Activated T-cell treated with anti-CD3 and anti-CD28 coated beads, Interleukin-2, amount 50 U/mL, for 4 hours (primary cell): ENCODE data around the gene GP2. TPM values are rescaled to one million over a fixed set of nuclear protein-coding genes. Genes with fewer than 3 reads are reported as not detected.
"Not testable (repeated sequence)": the region's sequence is repeated elsewhere in the genome, so short reads cannot be mapped to it uniquely, and the experiment has no call there.

Experiments
- ATAC-seq, 2 donors: fragments of 200-7000 bp; cut with Tn5 transposase; one replicate each; pipeline ENCODE4 v1.10.0; 2021
- DNase-seq: peaks from one replicate; pipeline ENCODE4 v3.0.0-alpha.2; 2020
- H3K27me3 Mint-ChIP-seq: one replicate; pipeline ENCODE4 v1.8.0; 2021; ENCODE audit warnings: low read depth, mixed read lengths
- H3K36me3 Mint-ChIP-seq: one replicate; pipeline ENCODE4 v1.8.0; 2022; ENCODE audit warnings: mixed read lengths; ENCODE audit not compliant: insufficient read depth
- H3K4me1 Mint-ChIP-seq: one replicate; pipeline ENCODE4 v1.8.0; 2021; ENCODE audit warnings: low read depth, mixed read lengths
- H3K4me3 Mint-ChIP-seq: one replicate; pipeline ENCODE4 v1.8.0; 2021; ENCODE audit warnings: mild to moderate bottlenecking, moderate library complexity, mixed read lengths
- H3K9me3 Mint-ChIP-seq: one replicate; pipeline ENCODE4 v1.8.0; 2021; ENCODE audit warnings: mixed read lengths
- total RNA-seq, 3 donors: library from RNA; stranded (reverse); gene quantifications; one replicate each; pipeline ENCODE4 v1.2.1, GENCODE V29; 2021

Gene GP2
- total RNA-seq, 3 donors from 2014 or later: 4.2 to 7.8 (median 6.6) TPM

DNA sequence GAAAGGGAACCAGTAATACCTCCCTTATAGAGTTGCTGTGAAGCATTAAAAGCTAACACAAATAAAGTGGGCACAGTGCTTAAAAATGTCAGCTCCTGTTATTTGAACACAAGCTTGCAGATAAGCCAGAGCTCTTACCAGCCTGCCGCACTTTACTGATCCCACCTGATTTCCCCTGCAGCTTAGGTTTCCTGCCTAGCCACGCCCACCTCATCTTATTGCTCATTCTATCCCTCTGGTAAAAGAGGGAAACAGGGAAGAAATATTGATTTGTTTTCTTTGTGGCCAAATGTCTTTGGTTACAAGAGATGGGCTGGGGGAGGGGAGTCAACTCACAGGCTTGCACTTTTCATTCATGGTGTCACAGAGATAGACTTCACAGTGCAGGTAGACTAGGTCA, 9.6 kb upstream of the GP2 start:
- H3K27me3 Mint-ChIP-seq: peaks cover 6% of the 10 kb centered on the region

GRCh38 chr16:20334396-20334795, 7.1 kb upstream of the GP2 start:
- Mint-ChIP-seq H3K36me3 (no peaks in the 10 kb centered on the region), H3K9me3 (no peaks in the 10 kb centered on the region), H3K4me3 (no peak overlapping the region), H3K27me3 (peaks cover 6% of the 10 kb centered on the region), H3K4me1 (no peaks in the 10 kb centered on the region)
- ATAC-seq: no peak
- DNase-seq: no peak

More for the DNA sequence above, 9.6 kb upstream of the GP2 start:
- Mint-ChIP-seq H3K4me3 (no peak overlapping the region), H3K4me1 (no peaks in the 10 kb centered on the region), H3K36me3 (no peaks in the 10 kb centered on the region), H3K9me3 (no peaks in the 10 kb centered on the region)
- DNase-seq: no peak
- ATAC-seq: no peak

DNA sequence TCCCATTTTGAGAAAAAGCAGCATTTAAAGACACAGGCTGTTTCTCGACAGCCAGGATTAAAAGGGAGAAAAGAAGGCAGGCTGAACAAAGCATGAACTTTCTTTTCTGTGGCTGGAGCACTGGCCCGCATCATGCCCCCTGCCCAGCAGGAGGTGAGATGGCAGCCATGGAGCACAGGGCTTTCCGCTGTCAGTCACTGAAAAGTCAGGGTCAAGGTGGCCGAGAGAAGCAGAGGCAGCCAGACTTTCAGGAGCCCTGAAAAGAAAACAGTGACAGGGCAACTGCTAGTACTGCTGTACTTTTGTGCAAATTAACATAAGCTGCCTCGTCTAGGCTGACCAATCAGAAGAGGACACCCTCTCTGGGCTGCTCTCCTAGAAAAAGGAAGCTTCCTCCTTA, 5.8 kb upstream of the GP2 start:
- no peaks in the 10 kb centered on the region for H3K9me3 Mint-ChIP-seq
- DNase-seq: no peak
- H3K36me3 Mint-ChIP-seq: no peaks in the 10 kb centered on the region
- peaks cover 6% of the 10 kb centered on the region for H3K27me3 Mint-ChIP-seq
- no peak overlapping the region for H3K4me3 Mint-ChIP-seq
- H3K4me1 Mint-ChIP-seq: no peaks in the 10 kb centered on the region
- no peak for ATAC-seq

GRCh38 chr16:20332411-20332810, 5.1 kb upstream of the GP2 start:
- no peaks in the 10 kb centered on the region for H3K36me3 Mint-ChIP-seq
- no peak overlapping the region for H3K4me3 Mint-ChIP-seq
- no peak for DNase-seq
- ATAC-seq: no peak
- H3K9me3 Mint-ChIP-seq: no peaks in the 10 kb centered on the region
- no peaks in the 10 kb centered on the region for H3K4me1 Mint-ChIP-seq
- H3K27me3 Mint-ChIP-seq: peaks cover 6% of the 10 kb centered on the region

GRCh38 chr16:20331635-20332034, 4.3 kb upstream of the GP2 start:
- no peaks in the 10 kb centered on the region for H3K36me3 Mint-ChIP-seq
- ATAC-seq: no peak
- no peak for DNase-seq
- no peak overlapping the region for H3K4me3 Mint-ChIP-seq
- no peaks in the 10 kb centered on the region for H3K4me1 Mint-ChIP-seq
- no peaks in the 10 kb centered on the region for H3K9me3 Mint-ChIP-seq
- peaks cover 4% of the 10 kb centered on the region for H3K27me3 Mint-ChIP-seq

DNA sequence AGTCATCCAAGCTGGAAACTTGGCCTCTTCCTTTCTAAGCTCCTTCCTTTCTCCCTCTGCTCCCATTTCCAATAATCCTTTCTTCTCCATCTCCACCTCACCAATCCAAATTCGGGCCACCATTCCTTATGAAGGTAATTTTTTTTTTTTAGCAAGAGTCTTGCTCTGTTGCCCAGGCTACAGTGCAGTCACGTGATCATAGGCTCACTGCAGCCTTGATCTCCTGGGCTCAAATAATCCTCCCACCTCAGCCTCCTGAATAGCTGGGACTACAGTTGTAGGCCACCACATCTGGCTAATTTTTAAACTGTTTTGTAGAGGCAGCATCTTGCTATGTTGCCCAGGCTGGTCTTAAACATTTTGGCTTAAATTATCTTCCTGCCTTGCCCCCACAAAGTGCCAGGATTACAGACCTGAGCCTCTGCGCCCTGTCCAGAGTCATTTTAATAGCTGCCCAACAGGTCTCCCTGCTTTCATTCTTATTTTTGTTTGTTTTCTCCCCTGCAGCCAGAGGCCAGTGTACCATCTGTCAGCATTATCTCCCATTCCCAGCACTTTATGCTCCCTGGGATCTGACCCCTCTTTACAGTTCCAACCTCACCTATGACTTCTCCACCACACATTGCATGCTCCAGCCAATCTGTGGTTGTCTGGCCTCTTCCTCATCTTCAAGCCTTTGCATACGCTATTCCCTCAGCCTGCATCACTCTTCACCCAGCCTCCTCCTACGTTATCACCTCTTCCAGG, 2.3 kb upstream of the GP2 start:
- H3K9me3 Mint-ChIP-seq: no peaks in the 10 kb centered on the region
- H3K4me3 Mint-ChIP-seq: no peak overlapping the region
- no peak for ATAC-seq
- DNase-seq: no peak
- no peaks in the 10 kb centered on the region for H3K36me3 Mint-ChIP-seq
- H3K27me3 Mint-ChIP-seq: peaks cover 4% of the 10 kb centered on the region
- no peaks in the 10 kb centered on the region for H3K4me1 Mint-ChIP-seq

DNA sequence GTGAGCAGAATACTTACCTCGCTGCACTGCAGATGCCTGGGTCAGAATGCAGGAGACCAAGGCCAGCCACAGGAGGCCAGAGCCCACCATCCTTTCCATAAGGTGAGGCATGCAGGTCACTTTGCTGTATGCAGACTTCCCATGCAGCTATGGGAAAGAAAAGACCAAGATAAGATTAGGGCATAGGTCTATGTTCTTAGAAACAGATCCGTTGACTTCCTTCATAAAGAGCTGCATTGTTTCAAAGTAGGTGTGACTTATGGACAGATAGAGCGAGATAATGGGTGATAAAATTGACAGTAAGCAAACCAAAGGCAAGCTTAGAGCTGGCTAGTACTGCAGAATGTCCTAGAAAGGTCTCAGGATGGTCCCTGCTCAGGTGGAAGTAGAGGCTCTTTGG, 992 bp downstream of the GP2 start:
- Mint-ChIP-seq H3K4me3 (no peak overlapping the region), H3K9me3 (no peaks in the 10 kb centered on the region), H3K4me1 (no peaks in the 10 kb centered on the region), H3K27me3 (peaks cover 2% of the 10 kb centered on the region), H3K36me3 (no peaks in the 10 kb centered on the region)
- no peak for ATAC-seq
- no peak for DNase-seq

DNA sequence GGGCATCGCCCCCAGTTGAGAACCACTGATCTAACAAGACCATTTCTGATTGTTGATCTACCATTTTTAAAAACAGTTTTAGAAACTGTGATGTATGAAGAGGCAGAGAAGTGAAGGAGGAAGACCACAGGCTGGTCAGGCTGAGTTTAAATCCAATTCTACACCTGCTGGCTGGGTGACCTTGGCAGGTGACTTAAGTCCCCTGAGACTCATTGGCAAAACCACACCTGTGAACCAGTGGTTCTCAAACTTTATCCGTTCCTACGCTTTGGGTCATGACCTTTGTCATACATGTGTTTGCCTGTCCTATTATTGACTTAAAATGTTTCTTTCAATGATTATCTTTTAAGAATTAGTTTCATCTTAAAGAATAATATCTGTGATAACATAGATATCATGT, 2.3 kb downstream of the GP2 start:
- no peak overlapping the region for H3K4me3 Mint-ChIP-seq
- no peaks in the 10 kb centered on the region for H3K36me3 Mint-ChIP-seq
- H3K9me3 Mint-ChIP-seq: no peaks in the 10 kb centered on the region
- ATAC-seq (no peak), DNase-seq (no peak)
- no peaks in the 10 kb centered on the region for H3K4me1 Mint-ChIP-seq
- H3K27me3 Mint-ChIP-seq: peaks cover 2% of the 10 kb centered on the region

- H3K9me3 Mint-ChIP-seq: no peaks in the 10 kb centered on the region
- no peak for DNase-seq
- H3K27me3 Mint-ChIP-seq: peaks cover 2% of the 10 kb centered on the region
- H3K4me1 Mint-ChIP-seq: no peaks in the 10 kb centered on the region
- ATAC-seq: no peak
- H3K4me3 Mint-ChIP-seq: no peak overlapping the region
- no peaks in the 10 kb centered on the region for H3K36me3 Mint-ChIP-seq
Measured at GRCh38 chr16:20323591-20324117, 3.7 kb downstream of the GP2 start.

DNA sequence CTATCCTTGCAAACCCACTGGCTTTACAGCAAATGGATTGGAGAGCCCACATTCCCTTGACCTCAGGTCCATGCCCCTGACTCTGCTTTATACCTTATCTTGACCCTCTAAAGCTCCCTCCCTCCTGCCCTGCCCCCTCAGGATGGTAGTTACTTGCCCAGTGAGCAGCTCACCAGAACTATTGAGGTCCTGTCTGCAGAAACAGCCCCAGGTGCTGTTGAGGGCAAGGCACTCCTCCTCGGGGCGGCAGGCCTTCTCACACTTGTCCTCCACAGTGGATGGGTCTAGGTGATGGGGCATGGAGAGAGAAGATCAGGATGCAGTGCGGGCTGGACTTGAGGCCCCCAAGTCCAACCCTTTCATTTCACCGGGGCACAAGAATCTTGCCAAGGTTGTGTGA, 4.6 kb downstream of the GP2 start:
- H3K9me3 Mint-ChIP-seq: no peaks in the 10 kb centered on the region
- H3K4me3 Mint-ChIP-seq: no peak overlapping the region
- H3K27me3 Mint-ChIP-seq: peaks cover 6% of the 10 kb centered on the region
- no peaks in the 10 kb centered on the region for H3K4me1 Mint-ChIP-seq
- no peak for ATAC-seq
- no peak for DNase-seq
- no peaks in the 10 kb centered on the region for H3K36me3 Mint-ChIP-seq

DNA sequence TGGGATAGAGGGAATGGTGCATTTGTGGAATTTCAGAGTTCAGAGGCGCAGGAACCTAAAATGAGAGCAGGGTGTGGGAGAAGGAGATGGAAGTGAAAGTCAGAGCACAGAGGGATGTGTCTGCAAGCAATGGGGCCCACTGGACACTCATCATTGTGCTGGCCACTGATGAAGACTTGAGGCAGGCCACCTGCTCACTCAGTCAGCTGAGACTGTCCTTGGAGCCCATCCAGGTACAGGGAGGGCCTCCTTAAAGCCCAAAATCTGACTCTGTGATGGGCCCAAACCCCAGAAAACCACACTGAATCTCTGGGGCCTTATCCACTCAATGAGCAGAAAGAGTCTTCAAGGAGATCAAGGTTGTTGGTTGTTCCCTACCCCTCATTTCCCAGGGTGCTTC, 5.6 kb downstream of the GP2 start:
- ATAC-seq (no peak), DNase-seq (no peak)
- H3K4me3 Mint-ChIP-seq: no peak overlapping the region
- no peaks in the 10 kb centered on the region for H3K36me3 Mint-ChIP-seq
- H3K9me3 Mint-ChIP-seq: no peaks in the 10 kb centered on the region
- no peaks in the 10 kb centered on the region for H3K4me1 Mint-ChIP-seq
- H3K27me3 Mint-ChIP-seq: peaks cover 6% of the 10 kb centered on the region

DNA sequence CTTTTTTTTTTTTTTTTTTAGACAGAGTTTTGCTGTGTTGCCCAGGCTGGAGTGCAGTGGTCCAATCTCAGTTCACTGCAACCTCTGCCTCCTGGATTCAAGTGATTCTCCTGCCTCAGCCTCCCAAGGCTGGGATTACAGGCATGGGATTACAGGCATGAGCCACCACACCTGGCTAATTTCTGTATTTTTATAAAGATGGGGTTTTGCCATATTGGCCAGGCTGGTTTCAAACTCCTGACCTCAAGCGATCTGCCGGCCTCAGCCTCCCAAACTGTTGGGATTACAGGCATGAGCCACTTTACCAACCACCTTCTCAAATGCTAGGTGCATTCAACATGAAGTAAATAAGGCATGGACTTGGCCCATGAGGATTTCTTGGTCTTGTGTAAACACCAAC, 6.3 kb downstream of the GP2 start:
- DNase-seq, H3K9me3 Mint-ChIP-seq, H3K4me3 Mint-ChIP-seq, H3K36me3 Mint-ChIP-seq, H3K27me3 Mint-ChIP-seq, ATAC-seq, H3K4me1 Mint-ChIP-seq: not testable (repeated sequence)

GRCh38 chr16:20320592-20320991, 6.7 kb downstream of the GP2 start:
- no peak overlapping the region for H3K4me3 Mint-ChIP-seq
- no peak for ATAC-seq
- H3K9me3 Mint-ChIP-seq: no peaks in the 10 kb centered on the region
- H3K27me3 Mint-ChIP-seq: peaks cover 6% of the 10 kb centered on the region
- no peaks in the 10 kb centered on the region for H3K36me3 Mint-ChIP-seq
- no peaks in the 10 kb centered on the region for H3K4me1 Mint-ChIP-seq
- no peak for DNase-seq

GRCh38 chr16:20320178-20320577, 7.1 kb downstream of the GP2 start:
- no peaks in the 10 kb centered on the region for H3K4me1 Mint-ChIP-seq
- no peaks in the 10 kb centered on the region for H3K9me3 Mint-ChIP-seq
- H3K36me3 Mint-ChIP-seq: no peaks in the 10 kb centered on the region
- no peak for ATAC-seq
- DNase-seq: no peak
- H3K27me3 Mint-ChIP-seq: peaks cover 6% of the 10 kb centered on the region
- no peak overlapping the region for H3K4me3 Mint-ChIP-seq

- H3K4me1 Mint-ChIP-seq: no peaks in the 10 kb centered on the region
- no peaks in the 10 kb centered on the region for H3K9me3 Mint-ChIP-seq
- peaks cover 6% of the 10 kb centered on the region for H3K27me3 Mint-ChIP-seq
- no peak overlapping the region for H3K4me3 Mint-ChIP-seq
- ATAC-seq: no peak
- no peak for DNase-seq
- no peaks in the 10 kb centered on the region for H3K36me3 Mint-ChIP-seq
Measured at GRCh38 chr16:20319406-20319805, 7.9 kb downstream of the GP2 start.
